WTC11 (cell line): ENCODE data around the gene EFHC2. TPM values are rescaled to one million over a fixed set of nuclear protein-coding genes. Genes with fewer than 3 reads are reported as not detected.

Experiments
- ATAC-seq: fragments of 200-7000 bp; cut with Tn5 transposase; 2 replicates; pipeline ENCODE4 v1.10.0; 2021; ENCODE audit warnings: mild to moderate bottlenecking, moderate library complexity
- CTCF ChIA-PET: fragments of 300-600 bp; sonication (Branson Sonifier 250); formaldehyde crosslinking; loops from one replicate; lab custom pipeline; 2021; ENCODE audit warnings: antibody characterized with exemption; lab: Charles Lee
- POLR2A ChIA-PET: fragments of 350-600 bp; sonication (Branson Sonifier 250); formaldehyde crosslinking; loops from one replicate; lab custom pipeline; 2021; ENCODE audit warnings: antibody characterized with exemption; lab: Charles Lee
- DNase-seq: peaks from one replicate; pipeline ENCODE4 v3.0.0; 2021; ENCODE audit warnings: low spot score
- H3K27ac Mint-ChIP-seq: 2 replicates; pipeline ENCODE4 v1.8.0; 2021; ENCODE audit warnings: mixed read lengths
- H3K27me3 Mint-ChIP-seq: 2 replicates; pipeline ENCODE4 v1.8.0; 2021; ENCODE audit warnings: low read depth, mild to moderate bottlenecking, moderate library complexity, mixed read lengths
- H3K36me3 Mint-ChIP-seq: 2 replicates; pipeline ENCODE4 v1.8.0; 2021; ENCODE audit warnings: mixed read lengths
- H3K4me1 Mint-ChIP-seq: 2 replicates; pipeline ENCODE4 v1.8.0; 2022; ENCODE audit warnings: mixed read lengths
- H3K4me3 Mint-ChIP-seq: 2 replicates; pipeline ENCODE4 v1.8.0; 2021; ENCODE audit warnings: mild to moderate bottlenecking, moderate library complexity, mixed read lengths
- H3K9me3 Mint-ChIP-seq: 2 replicates; pipeline ENCODE4 v1.8.0; 2021; ENCODE audit warnings: mixed read lengths
- ATF1 ChIP-seq: sonication (generic); formaldehyde crosslinking; IDR thresholded peaks from 2 replicates; pipeline ENCODE4 v1.8.1; 2023; ENCODE audit warnings: mild to moderate bottlenecking, moderate library complexity, missing genetic modification reagents
- CREM ChIP-seq: sonication (generic); formaldehyde crosslinking; IDR thresholded peaks from 2 replicates; pipeline ENCODE4 v1.8.1; 2022; ENCODE audit warnings: mild to moderate bottlenecking, missing genetic modification reagents, moderate library complexity
- FOXP1 ChIP-seq: sonication (generic); formaldehyde crosslinking; IDR thresholded peaks from 2 replicates; pipeline ENCODE4 v1.8.0; 2022; ENCODE audit warnings: missing genetic modification reagents, mild to moderate bottlenecking, moderate library complexity, borderline replicate concordance
- IRF2 ChIP-seq: sonication (generic); formaldehyde crosslinking; IDR thresholded peaks from 2 replicates; pipeline ENCODE4 v1.8.0; 2022; ENCODE audit warnings: low read depth, missing genetic modification reagents, borderline replicate concordance
- JAZF1 ChIP-seq: fragments of 250-450 bp; sonication (Bioruptor Pico); IDR thresholded peaks from 2 replicates; pipeline ENCODE4 v1.9.0; 2021; ENCODE audit warnings: moderate library complexity, mild to moderate bottlenecking, inconsistent platforms
- NFE2L1 ChIP-seq: sonication (generic); formaldehyde crosslinking; IDR thresholded peaks from 2 replicates; pipeline ENCODE4 v1.8.1; 2023; ENCODE audit warnings: missing genetic modification reagents
- OVOL2 ChIP-seq: fragments of 250-450 bp; sonication (Bioruptor Pico); IDR thresholded peaks from 2 replicates; pipeline ENCODE4 v1.9.0; 2021; ENCODE audit warnings: mild to moderate bottlenecking, borderline replicate concordance
- ZNF317 ChIP-seq: sonication (generic); formaldehyde crosslinking; IDR thresholded peaks from 2 replicates; pipeline ENCODE4 v1.8.1; 2023; ENCODE audit warnings: low read depth, mild to moderate bottlenecking, moderate library complexity, missing genetic modification reagents, borderline replicate concordance
- ZNF423 ChIP-seq: fragments of 250-450 bp; sonication (Bioruptor Pico); IDR thresholded peaks from 2 replicates; pipeline ENCODE4 v2.1.2; 2022; ENCODE audit warnings: mild to moderate bottlenecking, moderate library complexity
- total RNA-seq: library from RNA; stranded (reverse); gene quantifications from 3 replicates; pipeline ENCODE4 v1.2.3, GENCODE V29; 2021
- TF ChIP-seq, protein P1 (sequence below): sonication (generic); formaldehyde crosslinking; IDR thresholded peaks from 2 replicates; pipeline ENCODE4 v1.8.1; 2023; ENCODE audit warnings: mild to moderate bottlenecking, moderate library complexity, missing genetic modification reagents
- TF ChIP-seq, protein P2 (sequence below): fragments of 250-450 bp; sonication (Bioruptor Pico); IDR thresholded peaks from 2 replicates; pipeline ENCODE4 v2.1.2; 2022; ENCODE audit warnings: mild to moderate bottlenecking, moderate library complexity
- TF ChIP-seq, protein P3 (sequence below): sonication (generic); formaldehyde crosslinking; IDR thresholded peaks from 2 replicates; pipeline ENCODE4 v1.8.1; 2022; ENCODE audit warnings: low read depth, missing genetic modification reagents, borderline replicate concordance
- TF ChIP-seq, protein P4 (sequence below): sonication (generic); formaldehyde crosslinking; IDR thresholded peaks from 2 replicates; pipeline ENCODE4 v1.8.1; 2023; ENCODE audit warnings: mild to moderate bottlenecking, missing genetic modification reagents
- TF ChIP-seq, protein P5 (sequence below): sonication (generic); formaldehyde crosslinking; IDR thresholded peaks from 2 replicates; pipeline ENCODE4 v1.8.0; 2022; ENCODE audit warnings: mild to moderate bottlenecking, missing genetic modification reagents
- TF ChIP-seq, protein P6 (sequence below): sonication (generic); formaldehyde crosslinking; conservative IDR thresholded peaks from 2 replicates; pipeline ENCODE4 v1.8.1; 2022; ENCODE audit warnings: mild to moderate bottlenecking, missing genetic modification reagents
- TF ChIP-seq, protein P7 (sequence below): sonication (generic); formaldehyde crosslinking; IDR thresholded peaks from 2 replicates; pipeline ENCODE4 v1.8.1; 2022; ENCODE audit warnings: mild to moderate bottlenecking, missing genetic modification reagents, moderate library complexity, borderline replicate concordance

EFHC2 gene
- total RNA-seq, 1 experiment from 2014 or later = 2.1 TPM

DNA sequence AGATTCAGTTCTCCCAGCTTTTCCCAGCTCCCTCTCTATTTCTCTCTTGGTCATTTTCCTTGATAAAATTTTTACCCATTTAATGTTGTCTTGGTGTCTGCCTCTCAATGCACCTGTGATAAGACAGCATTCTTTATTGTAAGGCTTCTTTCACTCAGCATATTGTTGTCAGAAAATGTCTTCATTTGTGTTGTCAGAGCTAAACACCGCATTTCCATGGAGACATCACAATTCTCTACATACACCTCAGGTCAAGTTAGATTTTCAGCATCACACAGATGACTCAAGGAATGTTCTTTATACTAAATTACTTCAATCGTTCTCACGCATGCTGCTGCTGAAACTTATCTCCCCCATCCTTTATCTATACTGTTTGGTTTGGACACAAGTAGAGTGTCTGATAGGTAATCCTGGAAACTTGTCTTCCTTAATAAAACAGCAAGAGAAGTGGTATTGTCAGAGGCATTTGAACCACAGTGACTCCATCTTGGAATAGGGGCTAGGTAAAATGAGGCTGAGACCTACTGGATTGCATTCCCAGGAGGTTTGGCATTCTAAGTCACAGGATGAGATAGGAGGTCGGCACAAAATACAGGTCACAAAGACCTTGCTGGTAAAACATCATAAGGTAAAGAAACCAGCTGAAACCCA lies 41.3 kb upstream of the EFHC2 start (continued):
- TF ChIP-seq, protein P1, sequence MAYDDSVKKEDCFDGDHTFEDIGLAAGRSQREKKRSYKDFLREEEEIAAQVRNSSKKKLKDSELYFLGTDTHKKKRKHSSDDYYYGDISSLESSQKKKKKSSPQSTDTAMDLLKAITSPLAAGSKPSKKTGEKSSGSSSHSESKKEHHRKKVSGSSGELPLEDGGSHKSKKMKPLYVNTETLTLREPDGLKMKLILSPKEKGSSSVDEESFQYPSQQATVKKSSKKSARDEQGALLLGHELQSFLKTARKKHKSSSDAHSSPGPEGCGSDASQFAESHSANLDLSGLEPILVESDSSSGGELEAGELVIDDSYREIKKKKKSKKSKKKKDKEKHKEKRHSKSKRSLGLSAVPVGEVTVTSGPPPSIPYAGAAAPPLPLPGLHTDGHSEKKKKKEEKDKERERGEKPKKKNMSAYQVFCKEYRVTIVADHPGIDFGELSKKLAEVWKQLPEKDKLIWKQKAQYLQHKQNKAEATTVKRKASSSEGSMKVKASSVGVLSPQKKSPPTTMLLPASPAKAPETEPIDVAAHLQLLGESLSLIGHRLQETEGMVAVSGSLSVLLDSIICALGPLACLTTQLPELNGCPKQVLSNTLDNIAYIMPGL = no peak
- no peak for TF ChIP-seq ZNF317 (CRISPR knock-in tag)
- TF ChIP-seq, protein P2, sequence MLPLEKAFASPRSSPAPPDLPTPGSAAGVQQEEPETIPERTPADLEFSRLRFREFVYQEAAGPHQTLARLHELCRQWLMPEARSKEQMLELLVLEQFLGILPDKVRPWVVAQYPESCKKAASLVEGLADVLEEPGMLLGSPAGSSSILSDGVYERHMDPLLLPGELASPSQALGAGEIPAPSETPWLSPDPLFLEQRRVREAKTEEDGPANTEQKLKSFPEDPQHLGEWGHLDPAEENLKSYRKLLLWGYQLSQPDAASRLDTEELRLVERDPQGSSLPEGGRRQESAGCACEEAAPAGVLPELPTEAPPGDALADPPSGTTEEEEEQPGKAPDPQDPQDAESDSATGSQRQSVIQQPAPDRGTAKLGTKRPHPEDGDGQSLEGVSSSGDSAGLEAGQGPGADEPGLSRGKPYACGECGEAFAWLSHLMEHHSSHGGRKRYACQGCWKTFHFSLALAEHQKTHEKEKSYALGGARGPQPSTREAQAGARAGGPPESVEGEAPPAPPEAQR (CRISPR knock-in tag) = no peak
- TF ChIP-seq ZNF423 (CRISPR knock-in tag) = no peak
- TF ChIP-seq, protein P3, sequence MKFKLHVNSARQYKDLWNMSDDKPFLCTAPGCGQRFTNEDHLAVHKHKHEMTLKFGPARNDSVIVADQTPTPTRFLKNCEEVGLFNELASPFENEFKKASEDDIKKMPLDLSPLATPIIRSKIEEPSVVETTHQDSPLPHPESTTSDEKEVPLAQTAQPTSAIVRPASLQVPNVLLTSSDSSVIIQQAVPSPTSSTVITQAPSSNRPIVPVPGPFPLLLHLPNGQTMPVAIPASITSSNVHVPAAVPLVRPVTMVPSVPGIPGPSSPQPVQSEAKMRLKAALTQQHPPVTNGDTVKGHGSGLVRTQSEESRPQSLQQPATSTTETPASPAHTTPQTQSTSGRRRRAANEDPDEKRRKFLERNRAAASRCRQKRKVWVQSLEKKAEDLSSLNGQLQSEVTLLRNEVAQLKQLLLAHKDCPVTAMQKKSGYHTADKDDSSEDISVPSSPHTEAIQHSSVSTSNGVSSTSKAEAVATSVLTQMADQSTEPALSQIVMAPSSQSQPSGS (CRISPR knock-in tag) = no peak
- TF ChIP-seq OVOL2 (CRISPR knock-in tag) = no peak

DNA sequence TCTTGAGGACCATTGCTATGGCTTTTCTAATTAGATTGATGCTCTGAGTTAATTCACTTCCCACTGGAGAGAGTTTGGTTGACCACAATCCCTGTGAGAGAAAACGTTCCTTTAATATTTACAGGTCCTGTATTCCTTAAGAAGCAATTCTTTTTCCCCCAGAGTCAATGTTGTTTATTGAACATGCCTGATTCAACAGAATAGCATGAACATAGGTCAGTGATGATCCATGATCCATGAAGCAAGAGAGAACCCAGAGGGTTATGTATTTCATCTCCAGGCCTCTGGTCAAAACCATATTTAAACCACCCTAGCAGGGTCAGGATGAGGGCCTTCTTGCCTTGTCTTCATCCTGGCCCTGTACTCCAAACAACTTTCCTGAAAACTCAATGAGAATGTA lies 39.4 kb upstream of the EFHC2 start:
- CTCF ChIA-PET = no interaction called here
- Mint-ChIP-seq H3K27ac (no peak overlapping the region), H3K4me1 (no peaks in the 10 kb centered on the region), H3K4me3 (no peak overlapping the region), H3K27me3 (no peaks in the 10 kb centered on the region), H3K9me3 (no peaks in the 10 kb centered on the region), H3K36me3 (no peaks in the 10 kb centered on the region)
- POLR2A ChIA-PET = no interaction called here
- DNase-seq = no peak
- no peak for ATAC-seq
- TF ChIP-seq ATF1 (CRISPR knock-in tag) (no peak), OVOL2 (CRISPR knock-in tag) (no peak), ZNF423 (CRISPR knock-in tag) (no peak), IRF2 (CRISPR knock-in tag) (no peak), FOXP1 (CRISPR knock-in tag) (no peak), CREM (CRISPR knock-in tag) (no peak), ZNF317 (CRISPR knock-in tag) (no peak), NFE2L1 (no peak), JAZF1 (CRISPR knock-in tag) (no peak)
- TF ChIP-seq, protein P4, sequence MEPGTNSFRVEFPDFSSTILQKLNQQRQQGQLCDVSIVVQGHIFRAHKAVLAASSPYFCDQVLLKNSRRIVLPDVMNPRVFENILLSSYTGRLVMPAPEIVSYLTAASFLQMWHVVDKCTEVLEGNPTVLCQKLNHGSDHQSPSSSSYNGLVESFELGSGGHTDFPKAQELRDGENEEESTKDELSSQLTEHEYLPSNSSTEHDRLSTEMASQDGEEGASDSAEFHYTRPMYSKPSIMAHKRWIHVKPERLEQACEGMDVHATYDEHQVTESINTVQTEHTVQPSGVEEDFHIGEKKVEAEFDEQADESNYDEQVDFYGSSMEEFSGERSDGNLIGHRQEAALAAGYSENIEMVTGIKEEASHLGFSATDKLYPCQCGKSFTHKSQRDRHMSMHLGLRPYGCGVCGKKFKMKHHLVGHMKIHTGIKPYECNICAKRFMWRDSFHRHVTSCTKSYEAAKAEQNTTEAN (CRISPR knock-in tag) = no peak
- TF ChIP-seq, protein P5, sequence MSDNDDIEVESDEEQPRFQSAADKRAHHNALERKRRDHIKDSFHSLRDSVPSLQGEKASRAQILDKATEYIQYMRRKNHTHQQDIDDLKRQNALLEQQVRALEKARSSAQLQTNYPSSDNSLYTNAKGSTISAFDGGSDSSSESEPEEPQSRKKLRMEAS (CRISPR knock-in tag) = no peak
- TF ChIP-seq, protein P6, sequence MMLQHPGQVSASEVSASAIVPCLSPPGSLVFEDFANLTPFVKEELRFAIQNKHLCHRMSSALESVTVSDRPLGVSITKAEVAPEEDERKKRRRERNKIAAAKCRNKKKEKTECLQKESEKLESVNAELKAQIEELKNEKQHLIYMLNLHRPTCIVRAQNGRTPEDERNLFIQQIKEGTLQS = no peak
- TF ChIP-seq, protein P3 (CRISPR knock-in tag) = no peak
- TF ChIP-seq, protein P7, sequence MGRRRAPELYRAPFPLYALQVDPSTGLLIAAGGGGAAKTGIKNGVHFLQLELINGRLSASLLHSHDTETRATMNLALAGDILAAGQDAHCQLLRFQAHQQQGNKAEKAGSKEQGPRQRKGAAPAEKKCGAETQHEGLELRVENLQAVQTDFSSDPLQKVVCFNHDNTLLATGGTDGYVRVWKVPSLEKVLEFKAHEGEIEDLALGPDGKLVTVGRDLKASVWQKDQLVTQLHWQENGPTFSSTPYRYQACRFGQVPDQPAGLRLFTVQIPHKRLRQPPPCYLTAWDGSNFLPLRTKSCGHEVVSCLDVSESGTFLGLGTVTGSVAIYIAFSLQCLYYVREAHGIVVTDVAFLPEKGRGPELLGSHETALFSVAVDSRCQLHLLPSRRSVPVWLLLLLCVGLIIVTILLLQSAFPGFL (CRISPR knock-in tag) = no peak
